Gastrocnemius medialis (tissue), 4 donors: Measurements from ENCODE around the gene CEACAM7.

Source experiments
- POLR2A ChIP-seq, 2 donors: fragments of 450-650 bp; IDR thresholded peaks; one replicate each; pipeline ENCODE4 v1.6.1; 2017; ENCODE audit warnings: antibody characterized with exemption in 2 of 2, mild to moderate bottlenecking in 2 of 2, moderate library complexity in 2 of 2
- TF ChIP-seq, protein P1 (sequence below), 5 experiments: fragments of 450-650 bp in 3 of 5; fragments of 200-600 bp in 2 of 5; sonication (generic) in 2 of 5; IDR thresholded peaks in 4 of 5; conservative IDR thresholded peaks in 1 of 5; 1 replicate in 4 of 5; 2 replicates in 1 of 5; pipeline ENCODE4 v1.5.1; 2016 to 2019; ENCODE audit warnings: antibody characterized with exemption in 5 of 5, mild to moderate bottlenecking in 3 of 5, moderate library complexity in 3 of 5

DNA sequence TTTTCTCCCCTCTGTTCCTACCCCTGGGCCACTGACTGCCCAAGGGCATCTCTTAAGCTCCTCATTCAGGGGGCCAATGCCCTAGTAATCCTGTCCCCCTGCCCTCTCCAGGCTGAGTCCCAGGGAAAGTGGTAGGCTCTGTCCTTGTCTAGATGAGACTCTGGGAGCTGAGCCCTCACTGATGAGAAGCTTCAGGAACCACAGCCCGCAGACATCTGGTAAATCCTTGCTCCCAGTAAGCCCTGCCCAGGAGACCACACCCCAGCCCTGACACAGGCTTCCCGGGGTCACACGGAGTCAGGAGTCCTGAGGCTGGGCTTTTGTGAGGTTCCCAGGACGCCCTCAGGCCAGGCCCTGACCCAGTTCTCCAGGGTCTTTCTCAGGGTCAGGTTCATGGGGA is 63.1 kb downstream of the CEACAM7 start:
- TF ChIP-seq, protein P1, sequence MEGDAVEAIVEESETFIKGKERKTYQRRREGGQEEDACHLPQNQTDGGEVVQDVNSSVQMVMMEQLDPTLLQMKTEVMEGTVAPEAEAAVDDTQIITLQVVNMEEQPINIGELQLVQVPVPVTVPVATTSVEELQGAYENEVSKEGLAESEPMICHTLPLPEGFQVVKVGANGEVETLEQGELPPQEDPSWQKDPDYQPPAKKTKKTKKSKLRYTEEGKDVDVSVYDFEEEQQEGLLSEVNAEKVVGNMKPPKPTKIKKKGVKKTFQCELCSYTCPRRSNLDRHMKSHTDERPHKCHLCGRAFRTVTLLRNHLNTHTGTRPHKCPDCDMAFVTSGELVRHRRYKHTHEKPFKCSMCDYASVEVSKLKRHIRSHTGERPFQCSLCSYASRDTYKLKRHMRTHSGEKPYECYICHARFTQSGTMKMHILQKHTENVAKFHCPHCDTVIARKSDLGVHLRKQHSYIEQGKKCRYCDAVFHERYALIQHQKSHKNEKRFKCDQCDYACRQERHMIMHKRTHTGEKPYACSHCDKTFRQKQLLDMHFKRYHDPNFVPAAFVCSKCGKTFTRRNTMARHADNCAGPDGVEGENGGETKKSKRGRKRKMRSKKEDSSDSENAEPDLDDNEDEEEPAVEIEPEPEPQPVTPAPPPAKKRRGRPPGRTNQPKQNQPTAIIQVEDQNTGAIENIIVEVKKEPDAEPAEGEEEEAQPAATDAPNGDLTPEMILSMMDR (IDR thresholded peaks at IDR 0.05 in 4 of 5, conservative IDR thresholded peaks at IDR 0.05 in 1 of 5) = no peak
- TF ChIP-seq POLR2A (IDR thresholded peaks at IDR 0.05) = no peak
